ENCODE measurements around the gene NKX3-2. TPM values are rescaled to one million over a fixed set of nuclear protein-coding genes. Genes with fewer than 3 reads are reported as not detected.

Gene NKX3-2
- polyA plus RNA-seq, 5 donors, result 0.25 to 0.28 (median 0.26) TPM

DNA sequence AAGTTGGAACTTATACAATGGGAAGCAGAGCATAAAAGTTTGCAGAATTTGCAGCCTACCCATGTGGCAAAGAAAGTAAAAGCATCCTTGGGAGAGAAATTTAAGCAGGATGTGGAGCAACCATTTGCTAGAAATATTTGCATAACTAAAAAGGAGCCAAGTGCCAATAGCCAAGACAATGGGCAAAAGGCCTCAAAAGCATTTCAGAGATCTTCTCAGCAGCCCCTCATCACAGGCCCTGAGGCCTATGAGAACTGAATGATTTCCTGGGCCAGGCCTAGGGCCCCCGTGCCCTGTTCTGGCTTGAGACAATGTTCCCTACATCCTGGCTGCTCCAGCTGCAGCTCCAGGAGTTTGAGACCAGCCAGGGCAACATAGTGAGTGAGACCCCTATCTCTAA is 34.9 kb downstream of the NKX3-2 start:
- DNase-seq, result no peak

DNA sequence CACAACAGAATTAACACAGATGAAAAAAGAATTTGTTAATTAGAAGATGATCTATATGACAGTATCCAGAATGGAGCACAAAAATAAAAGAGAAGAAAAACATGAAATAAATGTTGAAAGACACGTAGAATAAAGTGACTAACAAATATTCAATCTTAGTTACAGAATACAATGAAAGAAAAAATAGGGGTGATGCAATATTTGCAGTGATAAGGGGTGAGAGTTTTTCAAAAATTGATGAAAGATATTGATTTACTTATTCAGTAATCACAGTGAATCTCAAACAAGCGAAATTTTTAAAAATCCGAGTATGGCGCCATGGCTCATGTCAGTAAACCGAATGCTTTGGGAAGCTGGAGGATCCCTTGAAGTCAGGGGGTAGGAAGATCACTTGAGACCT is 39.9 kb downstream of the NKX3-2 start:
- no peak for DNase-seq

DNA sequence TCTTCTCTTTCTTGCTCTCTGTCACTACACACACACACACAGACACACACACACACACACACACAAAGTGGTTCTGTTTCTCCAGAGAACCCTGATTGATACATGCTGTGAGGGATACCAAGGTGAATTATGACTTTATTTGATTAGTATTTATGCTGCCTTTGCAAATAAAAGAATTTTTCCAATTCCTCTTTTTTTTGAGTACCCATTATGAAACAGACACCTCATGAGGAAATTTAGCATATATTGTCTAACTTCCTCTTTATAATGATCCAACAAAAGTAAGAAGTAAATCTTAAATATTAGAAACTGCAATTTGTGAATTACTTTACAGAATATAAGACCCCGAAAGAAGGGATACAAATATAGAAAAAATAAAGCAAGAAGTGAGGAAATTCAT is 45.8 kb downstream of the NKX3-2 start:
- DNase-seq, result no peak

DNA sequence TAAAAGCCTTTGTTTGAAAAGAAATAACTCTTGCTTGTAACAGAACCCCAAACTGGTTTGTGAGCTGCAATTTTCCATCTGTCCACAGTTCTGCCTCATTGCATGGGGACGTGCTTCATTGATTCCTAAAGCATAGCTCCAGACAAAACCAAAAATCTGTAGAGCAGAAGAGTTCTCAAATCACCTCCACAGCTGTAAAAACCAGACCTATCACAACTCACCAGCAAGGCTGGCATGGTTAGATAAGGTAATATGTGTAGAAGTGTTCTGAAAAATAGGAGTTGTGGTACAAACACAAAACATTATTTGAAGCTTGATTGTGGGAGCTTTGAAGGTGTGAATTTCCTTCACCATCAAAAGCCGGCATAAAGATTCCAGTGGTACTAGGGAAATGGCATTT is 47.7 kb downstream of the NKX3-2 start:
- no peak for DNase-seq

DNA sequence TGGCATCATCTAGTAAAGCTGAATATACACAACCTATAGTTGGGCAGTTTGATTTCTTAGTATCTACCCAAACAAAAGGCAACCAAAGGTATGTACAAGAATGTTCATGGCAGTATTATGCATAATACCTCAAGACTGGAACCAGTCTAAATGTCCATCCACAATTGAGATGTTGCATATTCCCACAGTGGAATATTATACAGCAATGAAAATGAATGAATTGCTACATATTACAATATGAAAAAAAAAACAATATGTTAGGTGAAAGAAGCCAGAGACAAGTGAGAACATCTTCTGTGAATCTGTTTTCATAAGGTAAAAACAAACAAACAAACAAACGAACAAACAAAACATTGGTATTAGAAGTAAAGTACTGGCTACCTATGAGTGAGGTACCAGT is 48.6 kb downstream of the NKX3-2 start:
- DNase-seq, result no peak

DNA sequence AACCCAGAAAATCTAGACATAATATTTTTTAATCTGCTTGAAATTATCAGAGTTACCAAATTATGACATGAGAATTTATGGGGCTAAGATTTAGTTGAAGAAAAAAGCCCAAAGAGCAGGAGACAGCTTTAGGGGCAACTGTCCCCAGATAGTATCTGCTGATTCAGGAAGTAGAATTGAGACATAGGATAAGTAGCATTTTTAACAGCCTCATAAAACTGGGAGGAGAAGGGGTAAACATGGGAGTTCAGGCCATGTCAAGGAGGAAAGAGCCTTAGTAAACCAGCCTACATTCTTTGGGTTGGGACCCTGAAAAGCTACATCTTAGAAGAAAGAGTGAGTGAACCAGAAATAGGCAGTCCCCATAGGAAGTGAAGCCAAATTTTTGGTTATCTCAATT is 50.5 kb downstream of the NKX3-2 start:
- no peak for DNase-seq

DNA sequence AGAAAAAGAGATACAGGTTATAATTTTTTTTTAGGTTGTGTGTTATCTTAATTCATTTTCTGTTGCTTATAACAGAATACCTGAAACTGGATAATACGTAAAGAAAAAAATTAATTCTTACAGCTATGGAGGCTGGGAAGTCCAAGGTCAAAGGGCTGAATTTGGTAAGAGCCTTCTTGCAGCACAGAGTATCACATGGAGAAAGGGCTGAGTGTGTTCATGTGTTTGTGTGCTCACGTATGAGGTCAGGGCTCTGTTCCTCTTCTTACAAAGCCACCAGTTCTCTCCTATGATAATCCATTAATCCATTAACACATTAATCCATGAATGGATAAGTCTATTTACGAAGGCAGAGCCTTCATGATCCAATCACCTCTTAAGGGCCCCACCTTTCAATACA is 51.6 kb downstream of the NKX3-2 start:
- DNase-seq, result no peak

Other genes with a start within 250 kb of the NKX3-2 start
- 10 to 100 TPM; 29.5 to 41.4 (median 30.6) TPM for gene RAB28, start 60.2 kb downstream of the NKX3-2 start, polyA plus RNA-seq (ENCODE audit: insufficient read depth in 1 of 5, insufficient read length in 5 of 5, low replicate concordance in 1 of 5)
- gene BOD1L1, start 83.2 kb upstream of the NKX3-2 start, polyA plus RNA-seq (ENCODE audit: insufficient read depth in 1 of 5, insufficient read length in 5 of 5, low replicate concordance in 1 of 5), result 10 to 100 TPM; 44.3 to 73.9 (median 67.4) TPM

All from right lung (tissue), 5 donors.